Stimulated activated CD4-positive, alpha-beta T cell treated with anti-CD3 and anti-CD28 coated beads, Interleukin-4, amount 100 ng/mL, for 48 hours (primary cell): ENCODE data around the gene STK17B.

Experiments
- DNase-seq, 2 donors: peaks; one replicate each; pipeline ENCODE4 v3.0.0-alpha.2; 2020; ENCODE audit warnings: low read depth in 2 of 2

STK17B gene

GRCh38 chr2:196184921-196185320 lies 13.5 kb upstream of the STK17B start:
- no peak for DNase-seq

- DNase-seq, result no peak
Measured at GRCh38 chr2:196183528-196184231, 12.3 kb upstream of the STK17B start.

GRCh38 chr2:196183172-196183473 lies 11.7 kb upstream of the STK17B start:
- no peak for DNase-seq

- DNase-seq, result no peak
Measured at GRCh38 chr2:196182439-196183171, 11.2 kb upstream of the STK17B start.

- DNase-seq, result no peak
Measured at GRCh38 chr2:196181484-196181883, 10.1 kb upstream of the STK17B start.

- DNase-seq, result no peak
Measured at GRCh38 chr2:196177124-196177523, 5.7 kb upstream of the STK17B start.

- peak; percentile 57 to 59 for DNase-seq
Measured at GRCh38 chr2:196176142-196176738, 4.9 kb upstream of the STK17B start.

GRCh38 chr2:196174404-196174803 lies 3.0 kb upstream of the STK17B start:
- no peak for DNase-seq

GRCh38 chr2:196173505-196173904 lies 2.1 kb upstream of the STK17B start:
- DNase-seq, result no peak

GRCh38 chr2:196172951-196173350 lies 1.6 kb upstream of the STK17B start:
- no peak for DNase-seq

GRCh38 chr2:196171946-196172345 lies 568 bp upstream of the STK17B start:
- no peak for DNase-seq

GRCh38 chr2:196170606-196171247 lies 651 bp downstream of the STK17B start:
- no peak for DNase-seq

GRCh38 chr2:196170213-196170605 lies 1.2 kb downstream of the STK17B start:
- no peak for DNase-seq

- no peak for DNase-seq
Measured at GRCh38 chr2:196169516-196169915, 1.9 kb downstream of the STK17B start.

GRCh38 chr2:196168181-196168580 lies 3.2 kb downstream of the STK17B start:
- DNase-seq, result no peak

- DNase-seq, result no peak
Measured at GRCh38 chr2:196167666-196168065, 3.7 kb downstream of the STK17B start.

GRCh38 chr2:196166876-196167275 lies 4.5 kb downstream of the STK17B start:
- DNase-seq, result no peak

- no peak for DNase-seq
Measured at GRCh38 chr2:196165016-196165415, 6.4 kb downstream of the STK17B start.

GRCh38 chr2:196163285-196163684 lies 8.1 kb downstream of the STK17B start:
- no peak for DNase-seq

- DNase-seq, result no peak
Measured at GRCh38 chr2:196162586-196163175, 8.7 kb downstream of the STK17B start.

GRCh38 chr2:196160946-196161345 lies 10.4 kb downstream of the STK17B start:
- DNase-seq, result no peak

GRCh38 chr2:196160101-196160500 lies 11.3 kb downstream of the STK17B start:
- DNase-seq, result no peak
